Measurements from ENCODE around the gene ORMDL3.

DNA sequence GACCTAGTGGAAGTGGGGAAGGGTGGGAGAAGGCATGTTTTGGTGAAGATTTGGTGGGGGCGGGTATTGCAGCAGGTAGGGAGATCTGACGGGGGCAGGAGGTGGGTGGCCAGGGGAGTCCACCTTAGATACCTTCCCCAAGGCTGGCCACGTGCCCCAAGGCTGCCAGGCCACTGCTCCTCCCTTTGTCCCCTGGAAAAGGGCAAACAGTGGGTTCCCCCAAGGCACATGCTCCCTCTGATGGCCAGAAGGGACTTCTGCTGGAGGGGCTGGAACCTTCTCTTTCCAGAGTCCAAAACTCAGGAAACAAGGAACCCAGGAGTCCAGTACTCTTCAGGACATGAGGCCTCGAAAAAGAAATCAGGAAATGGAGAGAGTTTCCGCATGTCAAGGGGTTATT lies 47.0 kb upstream of the ORMDL3 start:
- TF ChIP-seq, protein P1, sequence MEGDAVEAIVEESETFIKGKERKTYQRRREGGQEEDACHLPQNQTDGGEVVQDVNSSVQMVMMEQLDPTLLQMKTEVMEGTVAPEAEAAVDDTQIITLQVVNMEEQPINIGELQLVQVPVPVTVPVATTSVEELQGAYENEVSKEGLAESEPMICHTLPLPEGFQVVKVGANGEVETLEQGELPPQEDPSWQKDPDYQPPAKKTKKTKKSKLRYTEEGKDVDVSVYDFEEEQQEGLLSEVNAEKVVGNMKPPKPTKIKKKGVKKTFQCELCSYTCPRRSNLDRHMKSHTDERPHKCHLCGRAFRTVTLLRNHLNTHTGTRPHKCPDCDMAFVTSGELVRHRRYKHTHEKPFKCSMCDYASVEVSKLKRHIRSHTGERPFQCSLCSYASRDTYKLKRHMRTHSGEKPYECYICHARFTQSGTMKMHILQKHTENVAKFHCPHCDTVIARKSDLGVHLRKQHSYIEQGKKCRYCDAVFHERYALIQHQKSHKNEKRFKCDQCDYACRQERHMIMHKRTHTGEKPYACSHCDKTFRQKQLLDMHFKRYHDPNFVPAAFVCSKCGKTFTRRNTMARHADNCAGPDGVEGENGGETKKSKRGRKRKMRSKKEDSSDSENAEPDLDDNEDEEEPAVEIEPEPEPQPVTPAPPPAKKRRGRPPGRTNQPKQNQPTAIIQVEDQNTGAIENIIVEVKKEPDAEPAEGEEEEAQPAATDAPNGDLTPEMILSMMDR (conservative IDR thresholded peaks at IDR 0.05; ENCODE audit: low read length): no peak
- no peak for TF ChIP-seq EZH2phosphoT487 (IDR thresholded peaks at IDR 0.05; ENCODE audit: borderline replicate concordance, low read depth, low read length)
